Measurements from ENCODE around the gene NBDY. TPM values are rescaled to one million over a fixed set of nuclear protein-coding genes. Genes with fewer than 3 reads are reported as not detected.

NBDY gene
- total RNA-seq, 1 donor from 2014 or later = 53.6 TPM

- DNase-seq = no peak
- H3K27ac Mint-ChIP-seq (ENCODE audit: unreplicated experiment) = no peak overlapping the region
Observed at GRCh38 chrX:56782791-56783449, 53.9 kb downstream of the NBDY start.

GRCh38 chrX:56783450-56783831 lies 54.4 kb downstream of the NBDY start:
- Mint-ChIP-seq H3K36me3 (ENCODE audit: unreplicated experiment) (peaks cover 4% of the 10 kb centered on the region), H3K27me3 (ENCODE audit: unreplicated experiment) (peaks cover 3% of the 10 kb centered on the region), H3K9me3 (ENCODE audit: unreplicated experiment) (peaks cover 1% of the 10 kb centered on the region), H3K4me1 (ENCODE audit: low read depth, unreplicated experiment) (no peaks in the 10 kb centered on the region), H3K27ac (ENCODE audit: unreplicated experiment) (no peak overlapping the region), H3K4me3 (ENCODE audit: unreplicated experiment) (no peak overlapping the region)
- TF ChIP-seq CTCF (IDR thresholded peaks at IDR 0.05; ENCODE audit: partially characterized antibody, unreplicated experiment) = no peak
- no peak for DNase-seq

More at GRCh38 chrX:56782791-56783449, 53.9 kb downstream of the NBDY start:
- Mint-ChIP-seq H3K27me3 (ENCODE audit: unreplicated experiment) (peaks cover 3% of the 10 kb centered on the region), H3K4me3 (ENCODE audit: unreplicated experiment) (no peak overlapping the region), H3K9me3 (ENCODE audit: unreplicated experiment) (peaks cover 1% of the 10 kb centered on the region), H3K4me1 (ENCODE audit: low read depth, unreplicated experiment) (no peaks in the 10 kb centered on the region), H3K36me3 (ENCODE audit: unreplicated experiment) (peaks cover 4% of the 10 kb centered on the region)
- TF ChIP-seq CTCF (IDR thresholded peaks at IDR 0.05; ENCODE audit: partially characterized antibody, unreplicated experiment) = no peak

GRCh38 chrX:56783996-56784620 lies 55.1 kb downstream of the NBDY start:
- H3K27ac Mint-ChIP-seq (ENCODE audit: unreplicated experiment) = no peak overlapping the region
- H3K36me3 Mint-ChIP-seq (ENCODE audit: unreplicated experiment) = peaks cover 4% of the 10 kb centered on the region
- TF ChIP-seq CTCF (IDR thresholded peaks at IDR 0.05; ENCODE audit: partially characterized antibody, unreplicated experiment) = no peak
- H3K9me3 Mint-ChIP-seq (ENCODE audit: unreplicated experiment) = peaks cover 1% of the 10 kb centered on the region
- H3K4me1 Mint-ChIP-seq (ENCODE audit: low read depth, unreplicated experiment) = no peaks in the 10 kb centered on the region
- H3K27me3 Mint-ChIP-seq (ENCODE audit: unreplicated experiment) = peaks cover 3% of the 10 kb centered on the region
- H3K4me3 Mint-ChIP-seq (ENCODE audit: unreplicated experiment) = no peak overlapping the region
- no peak for DNase-seq

GRCh38 chrX:56784666-56785065 lies 55.6 kb downstream of the NBDY start:
- DNase-seq = no peak
- Mint-ChIP-seq H3K27ac (ENCODE audit: unreplicated experiment) (no peak overlapping the region), H3K9me3 (ENCODE audit: unreplicated experiment) (peaks cover 1% of the 10 kb centered on the region), H3K4me1 (ENCODE audit: low read depth, unreplicated experiment) (no peaks in the 10 kb centered on the region), H3K4me3 (ENCODE audit: unreplicated experiment) (no peak overlapping the region), H3K36me3 (ENCODE audit: unreplicated experiment) (peaks cover 4% of the 10 kb centered on the region), H3K27me3 (ENCODE audit: unreplicated experiment) (peaks cover 3% of the 10 kb centered on the region)
- TF ChIP-seq CTCF (IDR thresholded peaks at IDR 0.05; ENCODE audit: partially characterized antibody, unreplicated experiment) = no peak

- TF ChIP-seq CTCF (IDR thresholded peaks at IDR 0.05; ENCODE audit: partially characterized antibody, unreplicated experiment) = no peak
- DNase-seq = no peak
- no peaks in the 10 kb centered on the region for H3K4me1 Mint-ChIP-seq (ENCODE audit: low read depth, unreplicated experiment)
- peaks cover 3% of the 10 kb centered on the region for H3K27me3 Mint-ChIP-seq (ENCODE audit: unreplicated experiment)
- H3K4me3 Mint-ChIP-seq (ENCODE audit: unreplicated experiment) = no peak overlapping the region
- peaks cover 1% of the 10 kb centered on the region for H3K9me3 Mint-ChIP-seq (ENCODE audit: unreplicated experiment)
- peaks cover 11% of the 10 kb centered on the region for H3K36me3 Mint-ChIP-seq (ENCODE audit: unreplicated experiment)
- H3K27ac Mint-ChIP-seq (ENCODE audit: unreplicated experiment) = no peak overlapping the region
Observed at GRCh38 chrX:56785442-56785841, 56.4 kb downstream of the NBDY start.

All from glutamatergic neuron (in vitro differentiated cells).